ENCODE data around the gene ZNF341. TPM values are rescaled to one million over a fixed set of nuclear protein-coding genes. Genes with fewer than 3 reads are reported as not detected.
A peak's percentile ranks its signal among the peaks of the same experiment; 100 is the strongest.

Gene ZNF341
- total and polyA plus RNA-seq, 9 of the 15 experiments (the other 6 are each of a cell fraction or from before 2014, with no cell fraction given): 0.08 to 2.6 (median 1.0) TPM

DNA sequence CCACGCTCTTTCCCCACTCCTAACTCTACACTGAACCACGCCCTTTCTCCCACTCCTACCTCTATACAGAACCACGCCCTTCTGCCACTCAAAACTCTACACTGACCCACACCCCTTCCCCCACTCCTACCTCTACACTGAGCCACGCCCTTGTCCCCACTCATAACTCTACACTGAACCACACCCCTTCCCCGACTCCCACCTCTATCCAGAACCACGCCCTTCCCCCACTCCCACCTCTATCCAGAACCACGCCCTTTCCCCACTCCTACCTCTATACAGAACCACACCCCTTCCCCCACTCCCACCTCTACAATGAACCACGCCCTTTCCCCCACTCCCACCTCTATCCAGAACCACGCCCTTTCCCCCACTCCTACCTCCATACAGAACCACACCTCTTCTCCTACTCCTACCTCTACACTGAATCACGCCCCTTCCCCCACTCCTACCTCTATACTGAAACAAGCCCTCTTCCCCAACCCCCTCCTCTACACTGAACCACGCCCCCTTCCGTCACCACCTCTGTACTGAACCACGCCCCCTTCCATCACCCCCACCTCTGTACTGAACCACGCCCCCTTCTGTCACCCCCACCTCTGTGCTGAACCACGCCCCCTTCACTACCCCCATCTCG lies 21.8 kb upstream of the ZNF341 start (continued):
- TF ChIP-seq MBD1 (CRISPR knock-in tag; IDR thresholded peaks at IDR 0.05) (no peak), MCM5 (IDR thresholded peaks at IDR 0.05; ENCODE audit: low read depth) (no peak), ZNF79 (CRISPR knock-in tag; IDR thresholded peaks at IDR 0.05; ENCODE audit: low read depth) (no peak), ZEB2 (IDR thresholded peaks at IDR 0.05) (peak; percentile 70), POLR2AphosphoS2 (IDR thresholded peaks at IDR 0.05; ENCODE audit: low read length) (no peak), MAFF (IDR thresholded peaks at IDR 0.05; ENCODE audit: low read length) (no peak), ZKSCAN8 (CRISPR knock-in tag; IDR thresholded peaks at IDR 0.05) (no peak), ZNF639 (CRISPR knock-in tag; conservative IDR thresholded peaks at IDR 0.05 in 1 of 2, IDR thresholded peaks at IDR 0.05 in 1 of 2) (no peak), SUPT5H (IDR thresholded peaks at IDR 0.05) (no peak), NCOR1 (IDR thresholded peaks at IDR 0.05) (no peak), BRD9 (IDR thresholded peaks at IDR 0.05; ENCODE audit: low read depth, partially characterized antibody) (no peak), RAD51 (IDR thresholded peaks at IDR 0.05; ENCODE audit: borderline replicate concordance, low read depth) (no peak), MLLT1 (IDR thresholded peaks at IDR 0.05) (peak in 1 of 2 experiments; percentile 25; a peak in 1 of 4 replicates), JUND (IDR thresholded peaks at IDR 0.05; ENCODE audit: borderline replicate concordance, low read depth, low read length) (no peak), JUND (tag; IDR thresholded peaks at IDR 0.05; ENCODE audit: borderline replicate concordance, low read depth, low read length) (no peak; the same call in 2 of the 3 replicates), EGR1 (conservative IDR thresholded peaks at IDR 0.05) (peak; percentile 84), NKRF (IDR thresholded peaks at IDR 0.05; ENCODE audit: borderline replicate concordance) (peak; percentile 54; the same call in 1 of the 2 replicates), L3MBTL2 (IDR thresholded peaks at IDR 0.05) (no peak)
- TF ChIP-seq, protein P1, sequence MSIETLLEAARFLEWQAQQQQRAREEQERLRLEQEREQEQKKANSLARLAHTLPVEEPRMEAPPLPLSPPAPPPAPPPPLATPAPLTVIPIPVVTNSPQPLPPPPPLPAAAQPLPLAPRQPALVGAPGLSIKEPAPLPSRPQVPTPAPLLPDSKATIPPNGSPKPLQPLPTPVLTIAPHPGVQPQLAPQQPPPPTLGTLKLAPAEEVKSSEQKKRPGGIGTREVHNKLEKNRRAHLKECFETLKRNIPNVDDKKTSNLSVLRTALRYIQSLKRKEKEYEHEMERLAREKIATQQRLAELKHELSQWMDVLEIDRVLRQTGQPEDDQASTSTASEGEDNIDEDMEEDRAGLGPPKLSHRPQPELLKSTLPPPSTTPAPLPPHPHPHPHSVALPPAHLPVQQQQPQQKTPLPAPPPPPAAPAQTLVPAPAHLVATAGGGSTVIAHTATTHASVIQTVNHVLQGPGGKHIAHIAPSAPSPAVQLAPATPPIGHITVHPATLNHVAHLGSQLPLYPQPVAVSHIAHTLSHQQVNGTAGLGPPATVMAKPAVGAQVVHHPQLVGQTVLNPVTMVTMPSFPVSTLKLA (conservative IDR thresholded peaks at IDR 0.05): peak in 1 of 2 experiments; percentile 23; a peak in 2 of 4 replicates
- TF ChIP-seq, protein P2, sequence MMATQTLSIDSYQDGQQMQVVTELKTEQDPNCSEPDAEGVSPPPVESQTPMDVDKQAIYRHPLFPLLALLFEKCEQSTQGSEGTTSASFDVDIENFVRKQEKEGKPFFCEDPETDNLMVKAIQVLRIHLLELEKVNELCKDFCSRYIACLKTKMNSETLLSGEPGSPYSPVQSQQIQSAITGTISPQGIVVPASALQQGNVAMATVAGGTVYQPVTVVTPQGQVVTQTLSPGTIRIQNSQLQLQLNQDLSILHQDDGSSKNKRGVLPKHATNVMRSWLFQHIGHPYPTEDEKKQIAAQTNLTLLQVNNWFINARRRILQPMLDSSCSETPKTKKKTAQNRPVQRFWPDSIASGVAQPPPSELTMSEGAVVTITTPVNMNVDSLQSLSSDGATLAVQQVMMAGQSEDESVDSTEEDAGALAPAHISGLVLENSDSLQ (IDR thresholded peaks at IDR 0.05): peak; percentile 96

Measured in K562 (cell line).